ENCODE results near the gene NUP153. TPM values are rescaled to one million over a fixed set of nuclear protein-coding genes. Genes with fewer than 3 reads are reported as not detected.

NUP153 gene
- total and polyA plus RNA-seq, 12 donors, result 5.3 to 30.5 (median 25.4) TPM

- H3K4me1 ChIP-seq, result peaks cover 0 to 17% (median 0%) of the 10 kb centered on the region in 9 donors
- peak in 1 of 8 donors; percentile 25 for ATAC-seq
- intact Hi-C loops (cut with DNase I), result no loop called here
- no peaks in the 10 kb centered on the region for H3K27me3 ChIP-seq
- TF ChIP-seq, protein P1, sequence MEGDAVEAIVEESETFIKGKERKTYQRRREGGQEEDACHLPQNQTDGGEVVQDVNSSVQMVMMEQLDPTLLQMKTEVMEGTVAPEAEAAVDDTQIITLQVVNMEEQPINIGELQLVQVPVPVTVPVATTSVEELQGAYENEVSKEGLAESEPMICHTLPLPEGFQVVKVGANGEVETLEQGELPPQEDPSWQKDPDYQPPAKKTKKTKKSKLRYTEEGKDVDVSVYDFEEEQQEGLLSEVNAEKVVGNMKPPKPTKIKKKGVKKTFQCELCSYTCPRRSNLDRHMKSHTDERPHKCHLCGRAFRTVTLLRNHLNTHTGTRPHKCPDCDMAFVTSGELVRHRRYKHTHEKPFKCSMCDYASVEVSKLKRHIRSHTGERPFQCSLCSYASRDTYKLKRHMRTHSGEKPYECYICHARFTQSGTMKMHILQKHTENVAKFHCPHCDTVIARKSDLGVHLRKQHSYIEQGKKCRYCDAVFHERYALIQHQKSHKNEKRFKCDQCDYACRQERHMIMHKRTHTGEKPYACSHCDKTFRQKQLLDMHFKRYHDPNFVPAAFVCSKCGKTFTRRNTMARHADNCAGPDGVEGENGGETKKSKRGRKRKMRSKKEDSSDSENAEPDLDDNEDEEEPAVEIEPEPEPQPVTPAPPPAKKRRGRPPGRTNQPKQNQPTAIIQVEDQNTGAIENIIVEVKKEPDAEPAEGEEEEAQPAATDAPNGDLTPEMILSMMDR (IDR thresholded peaks at IDR 0.05), result no peak
- peak overlapping the region in 1 of 10 donors; percentile 67 for H3K27ac ChIP-seq
- DNase-seq, result no peak
- H3K36me3 ChIP-seq, result no peaks in the 10 kb centered on the region
- no peak overlapping the region for H3K4me3 ChIP-seq
- WGBS, 2 donors, result 71 to 74% methylated on average over 10 of the region's 10 CpGs
- no peaks in the 10 kb centered on the region for H3K9me3 ChIP-seq
Measured at GRCh38 chr6:17714879-17715851, 8.4 kb upstream of the NUP153 start.

DNA sequence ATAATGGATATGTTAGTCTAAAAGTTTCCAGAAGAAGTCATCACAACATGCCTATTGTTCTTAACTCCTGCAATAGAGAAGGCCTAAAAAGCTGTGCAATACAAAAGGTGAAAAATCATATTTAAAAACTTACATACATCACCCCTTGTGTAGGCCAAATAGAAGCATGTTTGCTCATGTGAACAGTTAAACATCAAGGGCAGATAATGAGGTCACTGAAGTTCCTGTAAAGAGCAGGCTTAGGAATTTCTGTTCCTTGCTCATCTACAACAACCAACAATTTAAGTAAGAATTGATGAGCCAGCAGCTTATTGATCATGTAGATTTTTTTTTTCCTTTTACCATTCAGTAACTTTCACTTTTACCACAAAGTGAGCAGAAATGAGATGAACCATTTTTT, 7.5 kb upstream of the NUP153 start:
- no peak for ATAC-seq
- DNase-seq, result no peak
- Histone ChIP-seq H3K9me3 (no peaks in the 10 kb centered on the region), H3K27ac (peak overlapping the region in 1 of 10 donors; percentile 67), H3K4me1 (peaks cover 0 to 17% (median 0%) of the 10 kb centered on the region in 9 donors), H3K36me3 (no peaks in the 10 kb centered on the region), H3K27me3 (no peaks in the 10 kb centered on the region), H3K4me3 (no peak overlapping the region)
- intact Hi-C loops (cut with DNase I), result no loop called here
- TF ChIP-seq, protein P1 (IDR thresholded peaks at IDR 0.05), result no peak

GRCh38 chr6:17712576-17712975, 5.9 kb upstream of the NUP153 start:
- Histone ChIP-seq H3K4me1 (peaks cover 0 to 21% (median 0%) of the 10 kb centered on the region in 9 donors), H3K27me3 (no peaks in the 10 kb centered on the region), H3K4me3 (no peak overlapping the region), H3K9me3 (no peaks in the 10 kb centered on the region), H3K27ac (no peak overlapping the region), H3K36me3 (no peaks in the 10 kb centered on the region)
- no peak for ATAC-seq
- TF ChIP-seq, protein P1 (IDR thresholded peaks at IDR 0.05), result no peak
- DNase-seq, result no peak
- intact Hi-C loops (cut with DNase I), result no loop called here
- WGBS, 2 donors, result 50 to 51% methylated on average over 1 of the region's 1 CpG

GRCh38 chr6:17710331-17710730, 3.6 kb upstream of the NUP153 start:
- H3K27ac ChIP-seq, result no peak overlapping the region
- DNase-seq (no peak), ATAC-seq (no peak)
- 79 to 83% methylated on average over 3 of the region's 3 CpGs for WGBS, 2 donors
- no peaks in the 10 kb centered on the region for H3K36me3 ChIP-seq
- no peaks in the 10 kb centered on the region for H3K9me3 ChIP-seq
- no peaks in the 10 kb centered on the region for H3K27me3 ChIP-seq
- TF ChIP-seq, protein P1 (IDR thresholded peaks at IDR 0.05), result no peak
- intact Hi-C loops (cut with DNase I), result no loop called here
- H3K4me1 ChIP-seq, result peaks cover 0 to 23% (median 0%) of the 10 kb centered on the region in 9 donors
- no peak overlapping the region for H3K4me3 ChIP-seq
